Naive thymus-derived CD4-positive, alpha-beta T cell (primary cell): ENCODE results near the gene FGFBP1. TPM values are rescaled to one million over a fixed set of nuclear protein-coding genes. Genes with fewer than 3 reads are reported as not detected.

Experiments used
- ATAC-seq: fragments of 150-1000 bp; cut with Tn5 transposase; 2 replicates; pipeline ENCODE4 v1.10.0; 2021; ENCODE audit warnings: mild to moderate bottlenecking, moderate library complexity
- CTCF ChIA-PET: fragments of 350-600 bp; sonication (Branson Sonifier 250); formaldehyde crosslinking; loops from one replicate; lab custom pipeline; 2021; ENCODE audit warnings: antibody characterized with exemption; lab: Charles Lee
- POLR2A ChIA-PET: fragments of 350-600 bp; sonication (Branson Sonifier 250); formaldehyde crosslinking; loops from one replicate; lab custom pipeline; 2021; ENCODE audit warnings: antibody characterized with exemption, inconsistent platforms; lab: Charles Lee
- DNase-seq, 9 donors: peaks; one replicate each; pipeline versions ENCODE4 v3.0.0 to v3.0.0-alpha.2; 2020 to 2022; ENCODE audit warnings: mixed read lengths in 1 of 9
- H3K27ac ChIP-seq: one replicate; pipeline ENCODE4 v1.7.0; 2013; ENCODE audit warnings: mild to moderate bottlenecking, low read depth, low read length, moderate library complexity
- H3K27me3 ChIP-seq, 2 donors: one replicate each; pipeline ENCODE4 v1.7.0; 2013; ENCODE audit warnings: low read length in 2 of 2, mild to moderate bottlenecking in 2 of 2, moderate library complexity in 2 of 2; ENCODE audit not compliant: control insufficient read depth in 2 of 2, insufficient read depth in 2 of 2
- H3K36me3 ChIP-seq, 3 experiments: 1 replicate in 2 of 3; 2 replicates in 1 of 3; pipeline ENCODE4 v1.7.0; 2013; ENCODE audit warnings: low read length in 3 of 3, mild to moderate bottlenecking in 3 of 3, moderate library complexity in 1 of 3; ENCODE audit not compliant: insufficient read depth in 3 of 3, control insufficient read depth in 2 of 3
- H3K4me1 ChIP-seq, 2 donors: one replicate each; pipeline ENCODE4 v1.7.0; 2013; ENCODE audit warnings: low read length in 2 of 2, mild to moderate bottlenecking in 2 of 2, moderate library complexity in 1 of 2; ENCODE audit not compliant: control insufficient read depth in 2 of 2, insufficient read depth in 2 of 2
- H3K4me3 ChIP-seq: 2 replicates; pipeline ENCODE4 v1.7.0; 2013; ENCODE audit warnings: mild to moderate bottlenecking, low read length
- H3K9me3 ChIP-seq, 3 experiments: 1 replicate in 2 of 3; 2 replicates in 1 of 3; pipeline ENCODE4 v1.7.0; 2013; ENCODE audit warnings: low read length in 3 of 3; ENCODE audit not compliant: control insufficient read depth in 2 of 3
- H3K27ac Mint-ChIP-seq, 9 donors: one replicate each; pipeline ENCODE4 v1.8.0; 2020 to 2022; ENCODE audit warnings: mixed read lengths in 9 of 9, mild to moderate bottlenecking in 8 of 9, moderate library complexity in 5 of 9, inconsistent platforms in 2 of 9
- H3K27me3 Mint-ChIP-seq, 5 donors: one replicate each; pipeline ENCODE4 v1.8.0; 2021 to 2022; ENCODE audit warnings: mixed read lengths in 5 of 5, mild to moderate bottlenecking in 1 of 5
- H3K36me3 Mint-ChIP-seq, 5 donors: one replicate each; pipeline ENCODE4 v1.8.0; 2020 to 2022; ENCODE audit warnings: mixed read lengths in 5 of 5, mild to moderate bottlenecking in 3 of 5, inconsistent platforms in 1 of 5
- H3K4me1 Mint-ChIP-seq, 7 donors: one replicate each; pipeline ENCODE4 v1.8.0; 2020 to 2022; ENCODE audit warnings: mixed read lengths in 7 of 7, mild to moderate bottlenecking in 3 of 7, inconsistent platforms in 1 of 7
- H3K4me3 Mint-ChIP-seq, 10 donors: one replicate each; pipeline ENCODE4 v1.8.0; 2020 to 2022; ENCODE audit warnings: mild to moderate bottlenecking in 10 of 10, mixed read lengths in 10 of 10, moderate library complexity in 6 of 10, inconsistent platforms in 2 of 10
- H3K9me3 Mint-ChIP-seq, 11 donors: one replicate each; pipeline ENCODE4 v1.8.0; 2020 to 2022; ENCODE audit warnings: mixed read lengths in 11 of 11, mild to moderate bottlenecking in 4 of 11, inconsistent platforms in 1 of 11, moderate library complexity in 1 of 11
- intact Hi-C, 2 donors: fragments of 100-400 bp; cut with micrococcal nuclease; formaldehyde crosslinking; loops; one replicate each; pipeline ENCODE4 v1.15.1; 2023
- polyA plus RNA-seq, 2 donors: library from polyadenylated mRNA; unstranded; fragments of 300-500 nt; fragmentation: Illumina TruSeq; gene quantifications; one replicate each; pipeline ENCODE4 v1.2.3, GENCODE V29; 2021
- total RNA-seq, 6 experiments: library from RNA in 5 of 6; stranded (reverse) in 5 of 6; gene quantifications; 1 replicate in 5 of 6; 2 replicates in 1 of 6; pipeline ENCODE4 v1.2.3 and lab custom pipeline; 2021 to 2026

The FGFBP1 gene
- total and polyA plus RNA-seq, 7 experiments from 2014 or later, result not detected

- ChIA-PET CTCF (interaction anchor here (1.3 to 1.4 kb wide), 2 partner anchors 9 to 39 kb away, joined by 4 to 5 read pairs; no protein-coding TSS in a partner anchor), POLR2A (no interaction called here)
- Histone ChIP-seq H3K27me3 (no peaks in the 10 kb centered on the region), H3K9me3 (no peaks in the 10 kb centered on the region), H3K4me1 (peaks cover 5 to 15% of the 10 kb centered on the region in 2 donors), H3K4me3 (no peak overlapping the region), H3K36me3 (no peaks in the 10 kb centered on the region), H3K27ac (no peak overlapping the region)
- ATAC-seq, result peak; percentile 54
- Mint-ChIP-seq H3K36me3 (peaks cover 0 to 4% (median 0%) of the 10 kb centered on the region in 5 donors), H3K4me1 (peaks cover 6 to 26% (median 18%) of the 10 kb centered on the region in 7 donors), H3K27me3 (peaks cover 4 to 10% (median 8%) of the 10 kb centered on the region in 5 donors), H3K27ac (peak overlapping the region in 3 of 9 donors; percentile 15 to 58 (median 21)), H3K4me3 (peak overlapping the region in 7 of 10 donors; percentile 3 to 83 (median 40)), H3K9me3 (peaks cover 0 to 6% (median 0%) of the 10 kb centered on the region in 11 donors)
- peak in 3 of 9 donors; percentile 11 to 18 (median 17) for DNase-seq
- intact Hi-C loops, result loop anchor here in 1 of 2 donors (5.0 kb wide), 2 partner anchors 235 to 300 kb away; no protein-coding TSS in a partner anchor
These were observed 23.4 kb upstream of the FGFBP1 start for GRCh38 chr4:15961781-15962510.

GRCh38 chr4:15958562-15958961 is 20.0 kb upstream of the FGFBP1 start:
- H3K36me3 Mint-ChIP-seq, result peaks cover 0 to 10% (median 0%) of the 10 kb centered on the region in 5 donors
- ATAC-seq (no peak), DNase-seq (no peak)
- peaks cover 0 to 5% (median 0%) of the 10 kb centered on the region in 3 experiments for H3K9me3 ChIP-seq
- peaks cover 4 to 15% of the 10 kb centered on the region in 2 donors for H3K4me1 ChIP-seq
- no peaks in the 10 kb centered on the region for H3K36me3 ChIP-seq
- no peak overlapping the region for H3K27ac Mint-ChIP-seq
- H3K4me3 ChIP-seq, result no peak overlapping the region
- intact Hi-C loops, result loop anchor here in 1 of 2 donors (5.0 kb wide), 2 partner anchors 306 to 501 kb away; no protein-coding TSS in a partner anchor
- no peak overlapping the region for H3K4me3 Mint-ChIP-seq
- ChIA-PET CTCF (interaction anchor here (0.8 to 1.2 kb wide), 2 partner anchors 34 to 229 kb away, joined by 3 to 4 read pairs; no protein-coding TSS in a partner anchor), POLR2A (no interaction called here)
- peaks cover 0 to 13% (median 0%) of the 10 kb centered on the region in 5 donors for H3K27me3 Mint-ChIP-seq
- H3K4me1 Mint-ChIP-seq, result peaks cover 0 to 26% (median 17%) of the 10 kb centered on the region in 7 donors
- peaks cover 0 to 10% (median 0%) of the 10 kb centered on the region in 11 donors for H3K9me3 Mint-ChIP-seq
- no peaks in the 10 kb centered on the region for H3K27me3 ChIP-seq
- H3K27ac ChIP-seq, result no peak overlapping the region

DNA sequence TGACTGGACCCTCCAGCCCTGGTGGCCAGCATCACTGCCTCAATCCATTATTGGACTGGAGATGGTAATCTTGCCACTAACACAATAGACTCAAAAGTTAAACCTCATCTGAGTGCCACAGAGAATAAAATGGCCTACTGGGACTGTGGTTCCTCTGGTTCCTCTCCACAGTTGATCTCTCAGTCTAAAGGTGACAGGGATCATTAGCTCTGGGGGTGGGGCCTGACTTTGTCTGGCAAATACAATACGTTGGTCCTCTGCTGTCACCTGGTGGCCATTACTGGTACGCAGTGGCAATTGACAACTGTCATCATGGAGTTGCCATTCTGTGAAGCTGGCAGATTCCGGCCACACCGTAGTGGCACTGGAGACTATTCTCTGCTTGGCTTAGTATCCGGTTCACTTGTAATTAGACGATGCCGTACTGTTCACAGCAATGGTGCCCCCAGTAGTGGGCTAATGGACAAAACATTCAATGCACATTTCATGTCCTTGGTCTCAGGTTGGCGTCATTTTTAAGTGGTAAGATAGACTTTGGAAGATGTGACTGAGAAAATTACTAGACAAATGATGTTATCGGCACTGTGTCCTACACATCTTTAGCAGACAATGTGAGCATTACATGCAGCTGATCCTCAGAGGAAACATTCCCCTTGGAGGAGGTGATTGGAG is 17.8 kb upstream of the FGFBP1 start:
- ATAC-seq, result peak; percentile 98
- CTCF ChIA-PET, result interaction anchor here (0.5 to 1.5 kb wide), 10 partner anchors 74 to 1516 kb away, joined by 3 to 7 read pairs (median 4); no protein-coding TSS in a partner anchor
- H3K27ac Mint-ChIP-seq, result no peak overlapping the region
- Histone ChIP-seq H3K27me3 (no peaks in the 10 kb centered on the region), H3K27ac (no peak overlapping the region), H3K9me3 (peaks cover 0 to 5% (median 0%) of the 10 kb centered on the region in 3 experiments), H3K36me3 (no peaks in the 10 kb centered on the region), H3K4me3 (no peak overlapping the region), H3K4me1 (no peaks in the 10 kb centered on the region)
- peaks cover 0 to 10% (median 0%) of the 10 kb centered on the region in 5 donors for H3K36me3 Mint-ChIP-seq
- intact Hi-C loops, result loop anchor here (1.0 to 5.0 kb wide), 11 partner anchors 74 to 725 kb away; no protein-coding TSS in a partner anchor
- POLR2A ChIA-PET, result no interaction called here
- H3K27me3 Mint-ChIP-seq, result peaks cover 0 to 13% (median 0%) of the 10 kb centered on the region in 5 donors
- peaks cover 0 to 7% (median 0%) of the 10 kb centered on the region in 7 donors for H3K4me1 Mint-ChIP-seq
- DNase-seq, result peak; percentile 44 to 73 (median 65)
- H3K9me3 Mint-ChIP-seq, result peaks cover 0 to 10% (median 0%) of the 10 kb centered on the region in 11 donors
- H3K4me3 Mint-ChIP-seq, result no peak overlapping the region

- Mint-ChIP-seq H3K36me3 (peaks cover 0 to 10% (median 0%) of the 10 kb centered on the region in 5 donors), H3K4me1 (peaks cover 0 to 7% (median 0%) of the 10 kb centered on the region in 7 donors), H3K27me3 (peaks cover 0 to 13% (median 0%) of the 10 kb centered on the region in 5 donors), H3K9me3 (peaks cover 0 to 10% (median 0%) of the 10 kb centered on the region in 11 donors), H3K27ac (no peak overlapping the region), H3K4me3 (no peak overlapping the region)
- POLR2A ChIA-PET, result no interaction called here
- H3K36me3 ChIP-seq, result no peaks in the 10 kb centered on the region
- peaks cover 0 to 5% (median 0%) of the 10 kb centered on the region in 3 experiments for H3K9me3 ChIP-seq
- no peaks in the 10 kb centered on the region for H3K4me1 ChIP-seq
- CTCF ChIA-PET, result interaction anchor here (0.5 to 1.5 kb wide), 10 partner anchors 73 to 1516 kb away, joined by 3 to 7 read pairs (median 4); no protein-coding TSS in a partner anchor
- no peaks in the 10 kb centered on the region for H3K27me3 ChIP-seq
- intact Hi-C loops, result loop anchor here (1.0 to 5.0 kb wide), 11 partner anchors 73 to 724 kb away; no protein-coding TSS in a partner anchor
- H3K27ac ChIP-seq, result no peak overlapping the region
- no peak for DNase-seq
- ATAC-seq, result no peak
- H3K4me3 ChIP-seq, result no peak overlapping the region
These were observed 17.1 kb upstream of the FGFBP1 start for GRCh38 chr4:15955670-15956069.

- Histone ChIP-seq H3K27me3 (no peaks in the 10 kb centered on the region), H3K27ac (no peak overlapping the region), H3K4me3 (no peak overlapping the region), H3K9me3 (peaks cover 0 to 5% (median 0%) of the 10 kb centered on the region in 3 experiments), H3K4me1 (no peaks in the 10 kb centered on the region), H3K36me3 (no peaks in the 10 kb centered on the region)
- ChIA-PET CTCF (interaction anchor here (0.7 to 1.3 kb wide), 4 partner anchors 9 to 720 kb away, joined by 3 to 4 read pairs (median 3); partner anchors contain the start of gene FGFBP2), POLR2A (no interaction called here)
- H3K9me3 Mint-ChIP-seq, result peaks cover 0 to 10% (median 0%) of the 10 kb centered on the region in 11 donors
- H3K4me1 Mint-ChIP-seq, result peaks cover 0 to 7% (median 0%) of the 10 kb centered on the region in 7 donors
- no peak overlapping the region for H3K27ac Mint-ChIP-seq
- intact Hi-C loops, result no loop called here
- peaks cover 0 to 10% (median 0%) of the 10 kb centered on the region in 5 donors for H3K27me3 Mint-ChIP-seq
- no peak for ATAC-seq
- no peak for DNase-seq
- H3K4me3 Mint-ChIP-seq, result no peak overlapping the region
- H3K36me3 Mint-ChIP-seq, result peaks cover 0 to 10% (median 0%) of the 10 kb centered on the region in 5 donors
These were observed 15.1 kb upstream of the FGFBP1 start for GRCh38 chr4:15953625-15954024.

DNA sequence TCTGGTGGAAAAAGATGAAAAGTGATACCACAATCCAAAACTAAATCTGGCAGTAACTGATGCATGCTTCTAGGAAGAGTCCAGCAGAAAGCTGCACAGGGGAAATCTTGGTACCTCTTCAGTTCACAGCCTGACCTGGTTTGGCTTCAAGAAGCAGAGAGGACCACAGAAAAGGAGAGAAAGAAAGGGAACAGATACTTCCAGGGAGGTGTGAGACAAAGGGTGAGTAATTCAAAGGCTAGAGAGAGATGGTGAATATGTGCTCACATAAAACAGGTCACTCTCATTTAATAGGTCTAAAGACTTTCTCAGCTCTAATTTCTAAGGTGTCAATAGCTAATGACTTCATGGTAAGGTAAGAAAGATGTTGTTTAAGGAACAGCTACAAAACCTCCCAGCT is 13.2 kb upstream of the FGFBP1 start:
- ATAC-seq, result no peak
- H3K27ac Mint-ChIP-seq, result no peak overlapping the region
- H3K27ac ChIP-seq, result no peak overlapping the region
- CTCF ChIA-PET, result no interaction called here
- peaks cover 0 to 10% (median 0%) of the 10 kb centered on the region in 11 donors for H3K9me3 Mint-ChIP-seq
- H3K4me3 ChIP-seq, result no peak overlapping the region
- peaks cover 0 to 5% (median 0%) of the 10 kb centered on the region in 3 experiments for H3K9me3 ChIP-seq
- H3K4me1 ChIP-seq, result no peaks in the 10 kb centered on the region
- no peak overlapping the region for H3K4me3 Mint-ChIP-seq
- intact Hi-C loops, result no loop called here
- no peaks in the 10 kb centered on the region for H3K36me3 ChIP-seq
- H3K36me3 Mint-ChIP-seq, result peaks cover 0 to 10% (median 0%) of the 10 kb centered on the region in 5 donors
- no peak for DNase-seq
- no peaks in the 10 kb centered on the region for H3K27me3 ChIP-seq
- POLR2A ChIA-PET, result no interaction called here
- peaks cover 0 to 7% (median 0%) of the 10 kb centered on the region in 7 donors for H3K4me1 Mint-ChIP-seq
- H3K27me3 Mint-ChIP-seq, result peaks cover 0 to 10% (median 0%) of the 10 kb centered on the region in 5 donors
